IMR-90 (cell line): ENCODE data around the gene CNIH2. TPM values are rescaled to one million over a fixed set of nuclear protein-coding genes. Genes with fewer than 3 reads are reported as not detected.

Experiments used
- ATAC-seq: fragments of 200-7000 bp; cut with Tn5 transposase; 2 replicates; pipeline ENCODE4 v1.9.1; 2020; ENCODE audit warnings: low read depth, mild to moderate bottlenecking, moderate library complexity
- BruUV-seq: library from RNA; stranded (reverse); fragments of 400-500 nt; replicated peaks from 2 replicates; lab custom pipeline; 2021; lab: Mats Ljungman, UMichigan
- CTCF ChIA-PET: fragments of 300-600 bp; formaldehyde crosslinking; extraction: SDS; loops from one replicate; lab custom pipeline; 2021; ENCODE audit warnings: antibody characterized with exemption; lab: Yijun Ruan, JAX
- POLR2A ChIA-PET: fragments of 300-600 bp; sonication (Branson Sonifier 250); formaldehyde crosslinking; loops from one replicate; lab custom pipeline; 2022; ENCODE audit warnings: antibody characterized with exemption; ENCODE audit not compliant: unreplicated experiment; lab: Charles Lee
- DNase-seq: peaks from one replicate; pipeline ENCODE4 v3.0.0; 2013
- H2AFZ ChIP-seq: replicated peaks from 2 replicates; pipeline ENCODE3; 2013; ENCODE audit warnings: low read length, mild to moderate bottlenecking; ENCODE audit not compliant: poor library complexity
- H2AK5ac ChIP-seq: 2 replicates; pipeline ENCODE4 v1.6.1; 2013; ENCODE audit warnings: low read depth, low read length, inconsistent platforms
- H2AK9ac ChIP-seq: replicated peaks from 2 replicates; pipeline ENCODE3; 2013; ENCODE audit warnings: mild to moderate bottlenecking, low read depth, low read length, moderate library complexity; ENCODE audit not compliant: poor library complexity
- H2BK120ac ChIP-seq: 2 replicates; pipeline ENCODE4 v1.6.1; 2013; ENCODE audit warnings: low read depth, low read length, inconsistent platforms
- H2BK15ac ChIP-seq: 3 replicates; pipeline ENCODE4 v1.6.1; 2013; ENCODE audit warnings: low read depth, low read length, inconsistent platforms
- H2BK20ac ChIP-seq: 2 replicates; pipeline ENCODE4 v1.6.1; 2013; ENCODE audit warnings: low read depth, mild to moderate bottlenecking, inconsistent platforms, low read length, moderate library complexity
- H2BK5ac ChIP-seq: 2 replicates; pipeline ENCODE4 v1.6.1; 2013; ENCODE audit warnings: mild to moderate bottlenecking, low read depth, low read length, inconsistent platforms; ENCODE audit not compliant: poor library complexity, severe bottlenecking
- H3K14ac ChIP-seq: replicated peaks from 2 replicates; pipeline ENCODE4 v1.6.1; 2013; ENCODE audit warnings: low read depth, low read length, inconsistent platforms
- H3K18ac ChIP-seq: 2 replicates; pipeline ENCODE4 v1.6.1; 2013; ENCODE audit warnings: low read depth, low read length, control low read depth
- H3K23ac ChIP-seq: 2 replicates; pipeline ENCODE4 v1.6.1; 2013; ENCODE audit warnings: low read depth, low read length, inconsistent platforms
- H3K27ac ChIP-seq: 2 replicates; pipeline ENCODE4 v1.5.1; 2013; ENCODE audit warnings: mild to moderate bottlenecking, control low read depth, low read length; ENCODE audit not compliant: insufficient read depth
- H3K27me3 ChIP-seq: 2 replicates; pipeline ENCODE4 v1.6.1; 2013; ENCODE audit warnings: low read length; ENCODE audit not compliant: control insufficient read depth, insufficient read depth
- H3K36me3 ChIP-seq: 2 replicates; pipeline ENCODE4 v1.6.1; 2013; ENCODE audit warnings: low read length, mixed read lengths; ENCODE audit not compliant: control insufficient read depth, insufficient read depth
- H3K4ac ChIP-seq: 2 replicates; pipeline ENCODE4 v1.6.1; 2013; ENCODE audit warnings: low read depth, low read length, inconsistent platforms
- H3K4me1 ChIP-seq: 2 replicates; pipeline ENCODE4 v1.6.1; 2013; ENCODE audit warnings: low read length, mixed read lengths; ENCODE audit not compliant: control insufficient read depth, insufficient read depth
- H3K4me2 ChIP-seq: 2 replicates; pipeline ENCODE4 v1.6.1; 2013; ENCODE audit warnings: low read depth, mild to moderate bottlenecking, control low read depth, low read length, moderate library complexity
- H3K4me3 ChIP-seq: 2 replicates; pipeline ENCODE4 v1.5.1; 2013; ENCODE audit warnings: low read depth, mild to moderate bottlenecking, control low read depth, low read length, moderate library complexity; ENCODE audit not compliant: insufficient read depth
- H3K56ac ChIP-seq: 2 replicates; pipeline ENCODE4 v1.6.1; 2013; ENCODE audit warnings: low read length, inconsistent platforms; ENCODE audit not compliant: insufficient read depth; ENCODE audit errors: extremely low read depth
- H3K79me1 ChIP-seq, 2 experiments: 2 replicates each; pipeline ENCODE4 v1.6.1; 2013; ENCODE audit warnings: low read length in 2 of 2, inconsistent platforms in 1 of 2, low read depth in 1 of 2
- H3K9ac ChIP-seq: 2 replicates; pipeline ENCODE4 v1.6.1; 2013; ENCODE audit warnings: low read depth, low read length, control low read depth
- H3K9me1 ChIP-seq: 2 replicates; pipeline ENCODE4 v1.6.1; 2013; ENCODE audit warnings: low read length, inconsistent platforms; ENCODE audit not compliant: insufficient read depth
- H3K9me3 ChIP-seq: 2 replicates; pipeline ENCODE4 v1.6.1; 2013; ENCODE audit warnings: low read length; ENCODE audit not compliant: control insufficient read depth, insufficient read depth
- H4K20me1 ChIP-seq: 2 replicates; pipeline ENCODE4 v1.6.1; 2013; ENCODE audit warnings: low read length, inconsistent platforms; ENCODE audit not compliant: insufficient read depth
- H4K5ac ChIP-seq: 2 replicates; pipeline ENCODE4 v1.6.1; 2013; ENCODE audit warnings: mild to moderate bottlenecking, low read depth, low read length, control low read depth
- H4K8ac ChIP-seq, 2 experiments: 2 replicates each; pipeline ENCODE4 v1.6.1; 2013; ENCODE audit warnings: low read depth in 2 of 2, low read length in 2 of 2, control low read depth in 1 of 2, inconsistent platforms in 1 of 2
- H4K91ac ChIP-seq: 2 replicates; pipeline ENCODE4 v1.6.1; 2013; ENCODE audit warnings: low read depth, low read length, inconsistent platforms; ENCODE audit not compliant: insufficient read depth
- BHLHE40 ChIP-seq: fragments of 150-350 bp; IDR thresholded peaks from 2 replicates; pipeline ENCODE4 v1.6.1; 2016; ENCODE audit warnings: mild to moderate bottlenecking, low read depth, low read length
- CEBPB ChIP-seq: IDR thresholded peaks from 2 replicates; pipeline ENCODE4 v1.6.1; 2012; ENCODE audit warnings: low read depth, low read length, improper control_type of control experiment
- CHD1 ChIP-seq: IDR thresholded peaks from 2 replicates; pipeline ENCODE4 v1.6.1; 2012; ENCODE audit warnings: low read depth, low read length, improper control_type of control experiment
- CTCF ChIP-seq: conservative IDR thresholded peaks from 2 replicates; pipeline ENCODE4 v1.5.1; 2012; ENCODE audit warnings: mild to moderate bottlenecking, low read depth, low read length, improper control_type of control experiment
- ELK1 ChIP-seq: fragments of 150-350 bp; IDR thresholded peaks from 2 replicates; pipeline ENCODE4 v1.6.1; 2016; ENCODE audit warnings: low read depth, mild to moderate bottlenecking, low read length, moderate library complexity, borderline replicate concordance
- FOS ChIP-seq: fragments of 150-350 bp; IDR thresholded peaks from 2 replicates; pipeline ENCODE4 v1.6.1; 2016; ENCODE audit warnings: low read depth, low read length
- MAFK ChIP-seq: IDR thresholded peaks from 2 replicates; pipeline ENCODE4 v1.6.1; 2012; ENCODE audit warnings: low read depth, low read length, improper control_type of control experiment
- MAZ ChIP-seq: IDR thresholded peaks from 2 replicates; pipeline ENCODE4 v1.6.1; 2012; ENCODE audit warnings: low read depth, mild to moderate bottlenecking, low read length, improper control_type of control experiment, moderate library complexity, borderline replicate concordance
- MXI1 ChIP-seq: IDR thresholded peaks from 2 replicates; pipeline ENCODE4 v1.6.1; 2012; ENCODE audit warnings: low read depth, mild to moderate bottlenecking, low read length, moderate library complexity, borderline replicate concordance
- NFE2L2 ChIP-seq: fragments of 150-350 bp; IDR thresholded peaks from 2 replicates; pipeline ENCODE4 v1.6.1; 2016; ENCODE audit warnings: low read depth, mild to moderate bottlenecking, low read length
- POLR2A ChIP-seq: IDR thresholded peaks from 2 replicates; pipeline ENCODE4 v1.6.1; 2012; ENCODE audit warnings: mild to moderate bottlenecking, low read depth, low read length
- RAD21 ChIP-seq: IDR thresholded peaks from 2 replicates; pipeline ENCODE4 v1.6.1; 2012; ENCODE audit warnings: low read length, improper control_type of control experiment
- RCOR1 ChIP-seq: IDR thresholded peaks from 2 replicates; pipeline ENCODE4 v1.6.1; 2012; ENCODE audit warnings: mild to moderate bottlenecking, low read length, improper control_type of control experiment; ENCODE audit not compliant: insufficient replicate concordance
- RFX5 ChIP-seq: IDR thresholded peaks from 2 replicates; pipeline ENCODE4 v1.8.0; 2012; ENCODE audit warnings: low read depth, mild to moderate bottlenecking, low read length, moderate library complexity
- SMC3 ChIP-seq: fragments of 150-350 bp; IDR thresholded peaks from 2 replicates; pipeline ENCODE4 v1.6.1; 2016; ENCODE audit warnings: low read depth, mild to moderate bottlenecking, antibody characterized with exemption, low read length, moderate library complexity
- USF2 ChIP-seq: fragments of 150-350 bp; IDR thresholded peaks from 2 replicates; pipeline ENCODE4 v1.6.1; 2017; ENCODE audit warnings: mild to moderate bottlenecking, antibody characterized with exemption, low read length, low read depth
- WGBS, 2 experiments: methylation state at CpG; one replicate each; pipeline versions ENCODE4 v1.1.5 to v1.1.7; 2013; ENCODE audit warnings: missing lambda C conversion rate in 2 of 2; ENCODE audit not compliant: insufficient read length in 1 of 2; ENCODE audit errors: extremely low coverage in 2 of 2; 5-methylcytosine and 5-hydroxymethylcytosine counted together
- dilution Hi-C: fragments of 300-500 bp; cut with HindIII; formaldehyde crosslinking; loops from one replicate; pipeline ENCODE4 v1.14.3; 2018; ENCODE audit warnings: low sequenced_read_pairs; ENCODE audit not compliant: unreplicated experiment
- in situ Hi-C: fragments of 300-500 bp; cut with MboI; formaldehyde crosslinking; loops from 3 replicates; pipeline ENCODE4 v1.14.3; 2019; ENCODE audit warnings: low sequenced_read_pairs, inconsistent platforms, mixed read lengths
- intact Hi-C: fragments of 100-400 bp; cut with micrococcal nuclease; formaldehyde crosslinking; loops from 2 replicates; pipeline ENCODE4 v1.10.0; 2022
- polyA plus RNA-seq, 3 experiments: library from polyadenylated mRNA; depleted of rRNA; stranded (reverse); fragments of >200 nt; gene quantifications; 2 replicates each; pipeline ENCODE4 v1.2.3, GENCODE V29; 2012; ENCODE audit warnings: low replicate concordance in 1 of 3
- total RNA-seq: library from RNA; depleted of rRNA; stranded (reverse); fragments of >200 nt; gene quantifications from 2 replicates; pipeline ENCODE4 v1.2.3, GENCODE V29; 2012

CNIH2 gene
- total and polyA plus RNA-seq, 2 of the 4 experiments (the other 2 are of a cell fraction), result 0.54 to 3.4 TPM

- Histone ChIP-seq H4K91ac (no peak overlapping the region), H3K9me3 (no peaks in the 10 kb centered on the region), H4K8ac (no peak overlapping the region), H4K5ac (no peak overlapping the region), H2BK20ac (no peak overlapping the region), H2AK5ac (no peak overlapping the region), H3K36me3 (peaks cover 41% of the 10 kb centered on the region), H3K14ac (no peak overlapping the region), H2AFZ (no peak overlapping the region), H2BK15ac (no peak overlapping the region), H3K4me3 (no peak overlapping the region), H3K27ac (no peak overlapping the region), H3K56ac (no peak overlapping the region), H3K23ac (no peak overlapping the region), H3K4me2 (no peak overlapping the region), H3K18ac (no peak overlapping the region), H3K79me1 (peaks cover 28 to 49% of the 10 kb centered on the region in 2 experiments), H3K27me3 (no peaks in the 10 kb centered on the region), H3K4ac (no peak overlapping the region), H2BK5ac (no peak overlapping the region), H3K4me1 (peaks cover 8% of the 10 kb centered on the region; the same call in 1 of the 2 replicates), H3K9ac (no peak overlapping the region), H2BK120ac (no peak overlapping the region), H4K20me1 (peaks cover 19% of the 10 kb centered on the region), H3K9me1 (no peaks in the 10 kb centered on the region; the same call in 1 of the 2 replicates), H2AK9ac (peak overlapping the region; percentile 7)
- no peak for DNase-seq
- TF ChIP-seq USF2 (no peak), RAD21 (no peak), CHD1 (no peak), BHLHE40 (no peak), POLR2A (no peak), RFX5 (no peak), NFE2L2 (no peak), ELK1 (no peak), CEBPB (no peak), MAFK (no peak), MXI1 (no peak), MAZ (no peak), FOS (no peak), CTCF (no peak), RCOR1 (no peak), SMC3 (no peak)
- WGBS, 2 experiments, result 100% methylated on average over 1 of the region's 2 CpGs; no CpG with 5 or more reads in 1 of the 2 experiments
- BruUV-seq, result no TSS peak
- intact Hi-C loops, result loop anchor here (2.0 kb wide), 2 partner anchors 36 to 188 kb away; partner anchors contain the start of gene PACS1
- POLR2A ChIA-PET, result no interaction called here
- ATAC-seq, result no peak
- dilution Hi-C loops, result no loop called here
- in situ Hi-C loops, result no loop called here
- CTCF ChIA-PET, result interaction anchor here (0.6 to 1.0 kb wide), 2 partner anchors 23 to 562 kb away, joined by 3 to 4 read pairs; no protein-coding TSS in a partner anchor
Observed at GRCh38 chr11:66259225-66259624, 18.8 kb upstream of the CNIH2 start.
